Mammary epithelial cell (primary cell): Measurements from ENCODE around the gene NCOA7.

Experiments used
- EZH2 ChIP-seq: IDR thresholded peaks from 2 replicates; pipeline ENCODE4 v1.6.1; 2012; ENCODE audit warnings: low read length, inconsistent platforms, borderline replicate concordance
- TF ChIP-seq, protein P1 (sequence below), 2 donors: IDR thresholded peaks in 1 of 2; conservative IDR thresholded peaks in 1 of 2; 2 replicates each; pipeline ENCODE4 v1.5.1; 2011 to 2012; ENCODE audit warnings: inconsistent platforms in 2 of 2, low read length in 2 of 2, mild to moderate bottlenecking in 2 of 2, control low read depth in 1 of 2, low read depth in 1 of 2; ENCODE audit not compliant: insufficient read depth in 1 of 2; ENCODE audit errors: extremely low read depth in 1 of 2

- TF ChIP-seq EZH2: no peak
- TF ChIP-seq, protein P1, sequence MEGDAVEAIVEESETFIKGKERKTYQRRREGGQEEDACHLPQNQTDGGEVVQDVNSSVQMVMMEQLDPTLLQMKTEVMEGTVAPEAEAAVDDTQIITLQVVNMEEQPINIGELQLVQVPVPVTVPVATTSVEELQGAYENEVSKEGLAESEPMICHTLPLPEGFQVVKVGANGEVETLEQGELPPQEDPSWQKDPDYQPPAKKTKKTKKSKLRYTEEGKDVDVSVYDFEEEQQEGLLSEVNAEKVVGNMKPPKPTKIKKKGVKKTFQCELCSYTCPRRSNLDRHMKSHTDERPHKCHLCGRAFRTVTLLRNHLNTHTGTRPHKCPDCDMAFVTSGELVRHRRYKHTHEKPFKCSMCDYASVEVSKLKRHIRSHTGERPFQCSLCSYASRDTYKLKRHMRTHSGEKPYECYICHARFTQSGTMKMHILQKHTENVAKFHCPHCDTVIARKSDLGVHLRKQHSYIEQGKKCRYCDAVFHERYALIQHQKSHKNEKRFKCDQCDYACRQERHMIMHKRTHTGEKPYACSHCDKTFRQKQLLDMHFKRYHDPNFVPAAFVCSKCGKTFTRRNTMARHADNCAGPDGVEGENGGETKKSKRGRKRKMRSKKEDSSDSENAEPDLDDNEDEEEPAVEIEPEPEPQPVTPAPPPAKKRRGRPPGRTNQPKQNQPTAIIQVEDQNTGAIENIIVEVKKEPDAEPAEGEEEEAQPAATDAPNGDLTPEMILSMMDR (conservative IDR thresholded peaks at IDR 0.05 in 1 of 2, IDR thresholded peaks at IDR 0.05 in 1 of 2; ENCODE audit: extremely low read depth in 1 of 2, insufficient read depth in 1 of 2, low read depth in 1 of 2, low read length in 2 of 2): no peak
Measured at GRCh38 chr6:125954735-125955339, 164.1 kb downstream of the NCOA7 start.
